ENCODE data around the gene TTC33. TPM values are rescaled to one million over a fixed set of nuclear protein-coding genes. Genes with fewer than 3 reads are reported as not detected.
"Not testable (repeated sequence)": the region's sequence is repeated elsewhere in the genome, so short reads cannot be mapped to it uniquely, and the experiment has no call there.

TTC33 gene
- total RNA-seq, 3 donors from 2014 or later, result 17.6 to 28.1 (median 18.4) TPM

DNA sequence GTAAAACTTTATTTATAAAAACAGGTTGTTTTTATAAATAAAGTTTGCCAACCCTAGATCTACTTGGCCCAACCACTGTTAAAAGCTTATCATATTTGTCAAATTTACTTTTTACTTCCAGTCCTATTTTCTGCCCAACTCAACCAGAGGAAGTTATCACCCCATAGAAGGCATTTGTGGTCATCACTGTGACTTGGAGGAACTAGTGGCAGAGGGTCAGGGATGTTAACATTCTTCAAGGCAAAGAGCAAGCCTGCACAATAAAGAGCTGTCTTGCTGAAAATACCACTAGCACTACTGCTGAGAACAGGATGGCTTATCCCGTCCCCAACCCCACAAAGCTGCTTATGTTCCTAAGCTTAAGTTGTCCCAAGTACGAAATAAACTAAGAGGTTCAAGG lies 22.3 kb downstream of the TTC33 start:
- TF ChIP-seq POLR2AphosphoS5 (IDR thresholded peaks at IDR 0.05) (no peak), POLR2A (IDR thresholded peaks at IDR 0.05) (no peak)
- TF ChIP-seq, protein P1, sequence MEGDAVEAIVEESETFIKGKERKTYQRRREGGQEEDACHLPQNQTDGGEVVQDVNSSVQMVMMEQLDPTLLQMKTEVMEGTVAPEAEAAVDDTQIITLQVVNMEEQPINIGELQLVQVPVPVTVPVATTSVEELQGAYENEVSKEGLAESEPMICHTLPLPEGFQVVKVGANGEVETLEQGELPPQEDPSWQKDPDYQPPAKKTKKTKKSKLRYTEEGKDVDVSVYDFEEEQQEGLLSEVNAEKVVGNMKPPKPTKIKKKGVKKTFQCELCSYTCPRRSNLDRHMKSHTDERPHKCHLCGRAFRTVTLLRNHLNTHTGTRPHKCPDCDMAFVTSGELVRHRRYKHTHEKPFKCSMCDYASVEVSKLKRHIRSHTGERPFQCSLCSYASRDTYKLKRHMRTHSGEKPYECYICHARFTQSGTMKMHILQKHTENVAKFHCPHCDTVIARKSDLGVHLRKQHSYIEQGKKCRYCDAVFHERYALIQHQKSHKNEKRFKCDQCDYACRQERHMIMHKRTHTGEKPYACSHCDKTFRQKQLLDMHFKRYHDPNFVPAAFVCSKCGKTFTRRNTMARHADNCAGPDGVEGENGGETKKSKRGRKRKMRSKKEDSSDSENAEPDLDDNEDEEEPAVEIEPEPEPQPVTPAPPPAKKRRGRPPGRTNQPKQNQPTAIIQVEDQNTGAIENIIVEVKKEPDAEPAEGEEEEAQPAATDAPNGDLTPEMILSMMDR (IDR thresholded peaks at IDR 0.05), result no peak
- Histone ChIP-seq H3K27ac (no peak overlapping the region), H3K4me3 (no peak overlapping the region), H3K4me1 (peaks cover 0 to 5% of the 10 kb centered on the region in 2 donors), H3K27me3 (no peaks in the 10 kb centered on the region), H3K9me3 (no peaks in the 10 kb centered on the region), H3K36me3 (no peaks in the 10 kb centered on the region)
- intact Hi-C loops (cut with DNase I; ENCODE audit: low total_unique reads), result no loop called here
- DNase-seq (ENCODE audit: low spot score in 2 of 2), result no peak

DNA sequence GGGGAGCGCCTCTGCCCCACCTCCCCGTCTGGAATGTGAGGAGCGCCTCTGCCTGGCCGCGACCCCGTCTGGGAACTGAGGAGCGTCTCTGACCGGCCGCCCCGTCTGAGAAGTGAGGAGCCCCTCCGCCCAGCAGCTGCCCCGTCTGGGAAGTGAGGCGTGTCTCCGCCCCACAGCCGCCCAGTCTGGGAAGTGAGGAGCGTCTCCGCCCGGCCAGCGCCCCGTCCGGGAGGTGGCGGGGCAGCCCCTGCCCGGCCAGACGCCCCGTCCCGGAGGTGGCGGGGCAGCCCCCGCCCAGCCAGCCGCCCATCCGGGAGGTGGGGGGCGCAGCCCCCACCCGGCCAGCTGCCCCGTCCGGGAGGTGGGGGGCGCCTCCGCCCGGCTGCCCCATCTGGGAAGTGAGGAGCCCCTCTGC lies 33.3 kb downstream of the TTC33 start:
- H3K27ac ChIP-seq; H3K4me1 ChIP-seq; intact Hi-C loops (cut with DNase I; ENCODE audit: low total_unique reads); H3K27me3 ChIP-seq; H3K9me3 ChIP-seq; DNase-seq (ENCODE audit: low spot score in 2 of 2); H3K36me3 ChIP-seq; H3K4me3 ChIP-seq: not testable (repeated sequence)

DNA sequence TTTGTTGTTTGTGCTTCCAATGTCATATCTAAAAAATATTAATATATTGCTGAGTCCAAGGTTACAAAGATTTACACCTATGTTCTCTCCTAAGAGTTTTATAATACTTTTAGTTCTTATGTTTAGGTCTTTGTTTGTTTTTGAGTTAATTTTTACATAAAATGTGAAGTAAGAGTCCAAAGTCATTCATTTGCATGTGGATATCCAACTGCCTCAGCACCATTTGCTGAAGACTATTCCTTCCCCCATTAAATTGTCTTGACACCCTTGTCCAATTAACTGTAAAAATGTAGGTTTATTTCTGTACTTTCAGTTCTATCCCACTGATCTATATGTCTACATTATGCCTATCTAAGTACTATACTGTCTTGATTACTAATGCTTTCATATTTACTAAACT lies 35.7 kb downstream of the TTC33 start:
- no peak overlapping the region for H3K27ac ChIP-seq
- no peak overlapping the region for H3K4me3 ChIP-seq
- no peak for DNase-seq (ENCODE audit: low spot score in 2 of 2)
- no peaks in the 10 kb centered on the region for H3K4me1 ChIP-seq
- intact Hi-C loops (cut with DNase I; ENCODE audit: low total_unique reads), result no loop called here
- H3K9me3 ChIP-seq, result peaks cover 0 to 6% of the 10 kb centered on the region in 2 donors
- H3K36me3 ChIP-seq, result no peaks in the 10 kb centered on the region
- no peak for TF ChIP-seq POLR2A (IDR thresholded peaks at IDR 0.05)
- TF ChIP-seq, protein P1 (IDR thresholded peaks at IDR 0.05), result no peak
- TF ChIP-seq POLR2AphosphoS5 (IDR thresholded peaks at IDR 0.05), result no peak
- H3K27me3 ChIP-seq, result no peaks in the 10 kb centered on the region

DNA sequence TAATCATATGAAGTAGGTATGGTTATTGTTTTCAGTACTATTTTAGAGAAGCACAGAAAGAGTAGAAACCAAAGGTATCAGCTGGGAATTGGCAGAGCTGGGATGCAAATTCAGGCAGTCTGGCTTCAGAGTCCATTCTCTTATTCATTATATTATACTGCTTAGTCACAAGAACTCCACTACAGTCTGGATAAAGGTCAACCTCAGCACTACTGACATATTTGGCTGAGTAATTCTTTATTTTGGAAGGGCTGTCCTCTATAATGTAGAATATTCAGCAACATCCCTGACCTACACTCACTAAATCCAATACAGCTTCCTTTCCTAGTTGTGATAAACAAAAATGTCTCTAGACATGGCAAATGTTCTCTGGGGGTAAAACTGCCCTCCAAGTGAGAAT lies 38.5 kb downstream of the TTC33 start:
- no peak for DNase-seq (ENCODE audit: low spot score in 2 of 2)
- no peaks in the 10 kb centered on the region for H3K36me3 ChIP-seq
- H3K27ac ChIP-seq, result no peak overlapping the region
- intact Hi-C loops (cut with DNase I; ENCODE audit: low total_unique reads), result no loop called here
- H3K4me1 ChIP-seq, result no peaks in the 10 kb centered on the region
- TF ChIP-seq POLR2AphosphoS5 (IDR thresholded peaks at IDR 0.05), result no peak
- TF ChIP-seq, protein P1 (IDR thresholded peaks at IDR 0.05), result no peak
- peaks cover 0 to 4% of the 10 kb centered on the region in 2 donors for H3K9me3 ChIP-seq
- no peak overlapping the region for H3K4me3 ChIP-seq
- no peaks in the 10 kb centered on the region for H3K27me3 ChIP-seq

DNA sequence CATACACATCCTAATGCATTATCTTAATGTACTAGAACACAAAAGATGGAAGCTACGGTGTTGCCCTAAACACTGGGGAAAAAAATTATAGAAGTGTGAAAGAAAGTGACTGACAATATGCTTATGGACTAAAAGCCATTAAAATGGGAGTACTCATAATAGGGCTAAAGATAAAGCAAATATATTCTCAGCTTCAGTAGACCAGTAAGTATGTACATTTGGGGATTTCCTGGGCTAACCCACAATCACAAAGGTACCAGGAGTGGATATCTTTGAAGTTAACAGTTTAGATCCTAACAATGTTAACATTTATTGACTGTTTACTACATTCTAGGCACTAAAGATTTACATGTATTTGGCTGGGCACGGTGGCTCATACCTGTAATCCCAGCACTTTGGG lies 39.2 kb downstream of the TTC33 start:
- H3K4me3 ChIP-seq, result no peak overlapping the region
- intact Hi-C loops (cut with DNase I; ENCODE audit: low total_unique reads), result no loop called here
- TF ChIP-seq, protein P1 (IDR thresholded peaks at IDR 0.05), result no peak
- TF ChIP-seq POLR2A (IDR thresholded peaks at IDR 0.05) (no peak), POLR2AphosphoS5 (IDR thresholded peaks at IDR 0.05) (no peak)
- no peaks in the 10 kb centered on the region for H3K36me3 ChIP-seq
- no peaks in the 10 kb centered on the region for H3K4me1 ChIP-seq
- H3K27ac ChIP-seq, result no peak overlapping the region
- no peaks in the 10 kb centered on the region for H3K27me3 ChIP-seq
- peaks cover 0 to 2% of the 10 kb centered on the region in 2 donors for H3K9me3 ChIP-seq
- DNase-seq (ENCODE audit: low spot score in 2 of 2), result no peak

DNA sequence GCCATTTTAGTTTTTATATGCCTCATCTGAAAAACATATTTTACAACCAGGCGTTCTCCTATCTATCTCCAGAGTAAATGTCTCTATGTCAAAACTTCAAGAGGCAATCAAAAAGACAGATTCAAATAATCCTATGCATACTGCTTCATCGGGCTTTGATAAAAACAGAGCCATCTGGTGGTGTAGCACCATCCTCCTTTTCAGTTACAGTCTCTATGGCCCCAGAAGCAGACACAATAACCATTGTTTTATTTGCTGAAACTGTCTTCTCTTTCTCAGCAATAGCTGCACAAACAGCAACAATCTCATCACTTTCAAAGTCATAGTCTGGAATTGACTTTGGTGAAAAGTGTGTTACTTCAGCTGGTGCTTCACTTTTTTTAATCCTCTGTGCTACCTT lies 39.8 kb downstream of the TTC33 start:
- no peaks in the 10 kb centered on the region for H3K36me3 ChIP-seq
- H3K4me3 ChIP-seq, result no peak overlapping the region
- no peaks in the 10 kb centered on the region for H3K27me3 ChIP-seq
- peaks cover 0 to 6% of the 10 kb centered on the region in 2 donors for H3K9me3 ChIP-seq
- no peak for DNase-seq (ENCODE audit: low spot score in 2 of 2)
- no peak for TF ChIP-seq POLR2A (IDR thresholded peaks at IDR 0.05)
- TF ChIP-seq, protein P1 (IDR thresholded peaks at IDR 0.05), result no peak
- no peak for TF ChIP-seq POLR2AphosphoS5 (IDR thresholded peaks at IDR 0.05)
- intact Hi-C loops (cut with DNase I; ENCODE audit: low total_unique reads), result no loop called here
- H3K4me1 ChIP-seq, result no peaks in the 10 kb centered on the region
- H3K27ac ChIP-seq, result no peak overlapping the region
